Measurements from ENCODE around the gene NR1H3. TPM values are rescaled to one million over a fixed set of nuclear protein-coding genes. Genes with fewer than 3 reads are reported as not detected.
A peak's percentile ranks its signal among the peaks of the same experiment; 100 is the strongest.

The NR1H3 gene
- total and polyA plus RNA-seq, 9 donors: 12.9 to 26.2 (median 15.1) TPM

GRCh38 chr11:47256374-47256773 is 1.4 kb upstream of the NR1H3 start:
- Histone ChIP-seq H3K27me3 (ENCODE audit: control insufficient read depth, insufficient read depth, low read length) (no peaks in the 10 kb centered on the region), H3K9me3 (replicated peaks; ENCODE audit: control insufficient read depth, low read depth, low read length) (no peaks in the 10 kb centered on the region), H3K4me3 (ENCODE audit: low read length) (no peak overlapping the region), H3K27ac (ENCODE audit: low read length) (no peak overlapping the region), H3K4me1 (ENCODE audit: control insufficient read depth, insufficient read depth, low read length) (peaks cover 58% of the 10 kb centered on the region), H3K36me3 (ENCODE audit: control insufficient read depth, insufficient read depth, low read length) (peaks cover 3% of the 10 kb centered on the region)
- DNase-seq: no peak
- WGBS (ENCODE audit: insufficient coverage): 87% methylated on average over 3 of the region's 6 CpGs

GRCh38 chr11:47257177-47257516 is 649 bp upstream of the NR1H3 start:
- Histone ChIP-seq H3K27me3 (ENCODE audit: control insufficient read depth, insufficient read depth, low read length) (no peaks in the 10 kb centered on the region), H3K4me1 (ENCODE audit: control insufficient read depth, insufficient read depth, low read length) (peaks cover 58% of the 10 kb centered on the region), H3K27ac (ENCODE audit: low read length) (peak overlapping the region; percentile 50), H3K36me3 (ENCODE audit: control insufficient read depth, insufficient read depth, low read length) (peaks cover 5% of the 10 kb centered on the region), H3K4me3 (ENCODE audit: low read length) (peak overlapping the region; percentile 9), H3K9me3 (replicated peaks; ENCODE audit: control insufficient read depth, low read depth, low read length) (no peaks in the 10 kb centered on the region)
- 100% methylated on average over 1 of the region's 2 CpGs for WGBS (ENCODE audit: insufficient coverage)
- DNase-seq: no peak

- H3K4me3 ChIP-seq (ENCODE audit: low read length): peak overlapping the region; percentile 9
- no peak for DNase-seq
- peaks cover 58% of the 10 kb centered on the region for H3K4me1 ChIP-seq (ENCODE audit: control insufficient read depth, insufficient read depth, low read length)
- no peaks in the 10 kb centered on the region for H3K27me3 ChIP-seq (ENCODE audit: control insufficient read depth, insufficient read depth, low read length)
- peaks cover 5% of the 10 kb centered on the region for H3K36me3 ChIP-seq (ENCODE audit: control insufficient read depth, insufficient read depth, low read length)
- 40% methylated on average over 7 of the region's 11 CpGs for WGBS (ENCODE audit: insufficient coverage)
- no peaks in the 10 kb centered on the region for H3K9me3 ChIP-seq (replicated peaks; ENCODE audit: control insufficient read depth, low read depth, low read length)
- H3K27ac ChIP-seq (ENCODE audit: low read length): peak overlapping the region; percentile 50
Observed at GRCh38 chr11:47258317-47258902, 614 bp downstream of the NR1H3 start.

GRCh38 chr11:47259232-47259977 is 1.6 kb downstream of the NR1H3 start:
- 30% methylated on average over 9 of the region's 10 CpGs for WGBS (ENCODE audit: insufficient coverage)
- DNase-seq: no peak
- Histone ChIP-seq H3K9me3 (replicated peaks; ENCODE audit: control insufficient read depth, low read depth, low read length) (no peaks in the 10 kb centered on the region), H3K4me3 (ENCODE audit: low read length) (no peak overlapping the region), H3K27ac (ENCODE audit: low read length) (no peak overlapping the region), H3K36me3 (ENCODE audit: control insufficient read depth, insufficient read depth, low read length) (peaks cover 5% of the 10 kb centered on the region), H3K4me1 (ENCODE audit: control insufficient read depth, insufficient read depth, low read length) (peaks cover 49% of the 10 kb centered on the region), H3K27me3 (ENCODE audit: control insufficient read depth, insufficient read depth, low read length) (no peaks in the 10 kb centered on the region)

GRCh38 chr11:47260366-47260765 is 2.6 kb downstream of the NR1H3 start:
- WGBS (ENCODE audit: insufficient coverage): 92% methylated on average over 18 of the region's 19 CpGs
- Histone ChIP-seq H3K4me3 (ENCODE audit: low read length) (no peak overlapping the region), H3K36me3 (ENCODE audit: control insufficient read depth, insufficient read depth, low read length) (peaks cover 5% of the 10 kb centered on the region), H3K27me3 (ENCODE audit: control insufficient read depth, insufficient read depth, low read length) (no peaks in the 10 kb centered on the region), H3K27ac (ENCODE audit: low read length) (no peak overlapping the region), H3K4me1 (ENCODE audit: control insufficient read depth, insufficient read depth, low read length) (peaks cover 40% of the 10 kb centered on the region), H3K9me3 (replicated peaks; ENCODE audit: control insufficient read depth, low read depth, low read length) (no peaks in the 10 kb centered on the region)
- DNase-seq: no peak

- Histone ChIP-seq H3K9me3 (replicated peaks; ENCODE audit: control insufficient read depth, low read depth, low read length) (no peaks in the 10 kb centered on the region), H3K27ac (ENCODE audit: low read length) (no peak overlapping the region), H3K4me3 (ENCODE audit: low read length) (no peak overlapping the region), H3K27me3 (ENCODE audit: control insufficient read depth, insufficient read depth, low read length) (no peaks in the 10 kb centered on the region), H3K4me1 (ENCODE audit: control insufficient read depth, insufficient read depth, low read length) (peaks cover 31% of the 10 kb centered on the region), H3K36me3 (ENCODE audit: control insufficient read depth, insufficient read depth, low read length) (peaks cover 5% of the 10 kb centered on the region)
- 92% methylated on average over 22 of the region's 22 CpGs for WGBS (ENCODE audit: insufficient coverage)
- no peak for DNase-seq
Observed at GRCh38 chr11:47261291-47261800, 3.5 kb downstream of the NR1H3 start.

GRCh38 chr11:47264119-47264518 is 6.3 kb downstream of the NR1H3 start:
- 69% methylated on average over 4 of the region's 6 CpGs for WGBS (ENCODE audit: insufficient coverage)
- no peak overlapping the region for H3K4me3 ChIP-seq (ENCODE audit: low read length)
- H3K36me3 ChIP-seq (ENCODE audit: control insufficient read depth, insufficient read depth, low read length): peaks cover 5% of the 10 kb centered on the region
- H3K9me3 ChIP-seq (replicated peaks; ENCODE audit: control insufficient read depth, low read depth, low read length): no peaks in the 10 kb centered on the region
- H3K4me1 ChIP-seq (ENCODE audit: control insufficient read depth, insufficient read depth, low read length): peaks cover 23% of the 10 kb centered on the region
- no peaks in the 10 kb centered on the region for H3K27me3 ChIP-seq (ENCODE audit: control insufficient read depth, insufficient read depth, low read length)
- no peak overlapping the region for H3K27ac ChIP-seq (ENCODE audit: low read length)
- no peak for DNase-seq

- Histone ChIP-seq H3K27ac (ENCODE audit: low read length) (no peak overlapping the region), H3K4me1 (ENCODE audit: control insufficient read depth, insufficient read depth, low read length) (peaks cover 21% of the 10 kb centered on the region), H3K36me3 (ENCODE audit: control insufficient read depth, insufficient read depth, low read length) (peaks cover 5% of the 10 kb centered on the region), H3K4me3 (ENCODE audit: low read length) (no peak overlapping the region), H3K27me3 (ENCODE audit: control insufficient read depth, insufficient read depth, low read length) (no peaks in the 10 kb centered on the region), H3K9me3 (replicated peaks; ENCODE audit: control insufficient read depth, low read depth, low read length) (no peaks in the 10 kb centered on the region)
- DNase-seq: no peak
- 100% methylated on average over 1 of the region's 4 CpGs for WGBS (ENCODE audit: insufficient coverage)
Observed at GRCh38 chr11:47264521-47264920, 6.7 kb downstream of the NR1H3 start.

GRCh38 chr11:47267876-47268275 is 10.1 kb downstream of the NR1H3 start:
- 45% methylated on average over 2 of the region's 6 CpGs for whole genome bisulfite sequencing (ENCODE audit: insufficient coverage)
- Histone ChIP-seq H3K27ac (ENCODE audit: low read length) (peak overlapping the region; percentile 92), H3K4me3 (ENCODE audit: low read length) (no peak overlapping the region), H3K27me3 (ENCODE audit: control insufficient read depth, insufficient read depth, low read length) (no peaks in the 10 kb centered on the region), H3K36me3 (ENCODE audit: control insufficient read depth, insufficient read depth, low read length) (no peaks in the 10 kb centered on the region), H3K9me3 (replicated peaks; ENCODE audit: control insufficient read depth, low read depth, low read length) (no peaks in the 10 kb centered on the region), H3K4me1 (ENCODE audit: control insufficient read depth, insufficient read depth, low read length) (peaks cover 37% of the 10 kb centered on the region)
- no peak for DNase-seq

GRCh38 chr11:47268448-47269001 is 10.7 kb downstream of the NR1H3 start:
- H3K27ac ChIP-seq (ENCODE audit: low read length): peak overlapping the region; percentile 92
- H3K36me3 ChIP-seq (ENCODE audit: control insufficient read depth, insufficient read depth, low read length): no peaks in the 10 kb centered on the region
- H3K4me3 ChIP-seq (ENCODE audit: low read length): peak overlapping the region; percentile 75
- H3K9me3 ChIP-seq (replicated peaks; ENCODE audit: control insufficient read depth, low read depth, low read length): no peaks in the 10 kb centered on the region
- no peaks in the 10 kb centered on the region for H3K27me3 ChIP-seq (ENCODE audit: control insufficient read depth, insufficient read depth, low read length)
- DNase-seq: no peak
- peaks cover 37% of the 10 kb centered on the region for H3K4me1 ChIP-seq (ENCODE audit: control insufficient read depth, insufficient read depth, low read length)
- 26% methylated on average over 10 of the region's 13 CpGs for WGBS (ENCODE audit: insufficient coverage)
